H1 (cell line): ENCODE data around the gene IFTAP. TPM values are rescaled to one million over a fixed set of nuclear protein-coding genes. Genes with fewer than 3 reads are reported as not detected.

Source experiments
- CTCF ChIA-PET: fragments of 300-600 bp; sonication (Branson Sonifier 250); formaldehyde crosslinking; loops from one replicate; lab custom pipeline; 2021; ENCODE audit not compliant: partially characterized antibody; lab: Charles Lee
- POLR2A ChIA-PET: fragments of 300-600 bp; sonication (Branson Sonifier 250); formaldehyde crosslinking; loops from one replicate; lab custom pipeline; 2021; ENCODE audit warnings: inconsistent platforms; ENCODE audit not compliant: partially characterized antibody; lab: Charles Lee
- DNase-seq, 2 experiments: peaks; one replicate each; pipeline versions ENCODE4 v3.0.0 to v3.0.0-alpha.2; 2010 to 2022; ENCODE audit warnings: low spot score in 2 of 2, low read depth in 1 of 2, mixed read lengths in 1 of 2
- FAIRE-seq: peaks from 2 replicates; lab custom pipeline; 2011; peaks lifted over from hg19 to GRCh38; lab: Jason Lieb, UNC
- H2AFZ ChIP-seq: 2 replicates; pipeline ENCODE4 v1.8.1; 2012; ENCODE audit warnings: low read length, inconsistent platforms
- H2AK5ac ChIP-seq: 2 replicates; pipeline ENCODE4 v1.6.1; 2013; ENCODE audit warnings: low read depth, low read length
- H2BK120ac ChIP-seq: replicated peaks from 2 replicates; pipeline ENCODE3; 2013; ENCODE audit warnings: low read depth, low read length, inconsistent platforms
- H2BK12ac ChIP-seq: 2 replicates; pipeline ENCODE4 v1.6.1; 2013; ENCODE audit warnings: low read depth, low read length
- H2BK15ac ChIP-seq: 2 replicates; pipeline ENCODE4 v1.6.1; 2013; ENCODE audit warnings: low read length
- H2BK20ac ChIP-seq: 2 replicates; pipeline ENCODE4 v1.6.1; 2013; ENCODE audit warnings: low read length
- H2BK5ac ChIP-seq: 2 replicates; pipeline ENCODE4 v1.6.1; 2013; ENCODE audit warnings: low read depth, low read length
- H3K14ac ChIP-seq: 2 replicates; pipeline ENCODE4 v1.6.1; 2013; ENCODE audit warnings: inconsistent platforms; ENCODE audit not compliant: insufficient read length
- H3K18ac ChIP-seq: 2 replicates; pipeline ENCODE4 v1.6.1; 2013; ENCODE audit warnings: low read length; ENCODE audit errors: extremely low read depth
- H3K23ac ChIP-seq: 2 replicates; pipeline ENCODE4 v1.6.1; 2013; ENCODE audit warnings: inconsistent platforms; ENCODE audit not compliant: insufficient read length
- H3K23me2 ChIP-seq: 2 replicates; pipeline ENCODE4 v1.6.1; 2013; ENCODE audit warnings: low read depth, low read length
- H3K27ac ChIP-seq: 2 replicates; pipeline ENCODE4 v1.6.1; 2011; ENCODE audit warnings: low read depth, low read length, inconsistent platforms
- H3K27me3 ChIP-seq, 4 experiments: replicated peaks in 1 of 4; 1 replicate in 1 of 4; 2 replicates in 3 of 4; pipeline versions ENCODE4 v1.6.1 to v1.8.1; 2011 to 2013; ENCODE audit warnings: low read length in 3 of 4, mild to moderate bottlenecking in 3 of 4, inconsistent platforms in 2 of 4, mixed read lengths in 2 of 4, moderate library complexity in 1 of 4; ENCODE audit not compliant: control insufficient read depth in 3 of 4, insufficient read depth in 3 of 4; ENCODE audit errors: extremely low read depth in 1 of 4
- H3K36me3 ChIP-seq, 4 experiments: 2 replicates each; pipeline versions ENCODE4 v1.6.1 to v1.8.1; 2011 to 2013; ENCODE audit warnings: mild to moderate bottlenecking in 4 of 4, low read length in 3 of 4, moderate library complexity in 2 of 4, control low read depth in 1 of 4, inconsistent platforms in 1 of 4; ENCODE audit not compliant: insufficient read depth in 4 of 4, control insufficient read depth in 2 of 4
- H3K4ac ChIP-seq: replicated peaks from 2 replicates; pipeline ENCODE3; 2013; ENCODE audit warnings: low read length, low read depth, mixed read lengths, inconsistent platforms; ENCODE audit not compliant: insufficient read length
- H3K4me1 ChIP-seq, 4 experiments: replicated peaks in 1 of 4; 1 replicate in 1 of 4; 2 replicates in 3 of 4; pipeline versions ENCODE4 v1.6.1 to v1.8.1; 2011 to 2013; ENCODE audit warnings: low read length in 3 of 4, inconsistent platforms in 2 of 4, mixed read lengths in 1 of 4; ENCODE audit not compliant: insufficient read depth in 4 of 4, control insufficient read depth in 3 of 4
- H3K4me2 ChIP-seq, 2 experiments: 2 replicates each; pipeline versions ENCODE4 v1.6.1 to v1.8.1; 2011 to 2013; ENCODE audit warnings: low read depth in 2 of 2, low read length in 2 of 2, control low read depth in 1 of 2, inconsistent platforms in 1 of 2, mild to moderate bottlenecking in 1 of 2; ENCODE audit not compliant: insufficient read depth in 1 of 2
- H3K4me3 ChIP-seq, 4 experiments: fragments of 200-600, 300-600 bp in 1 of 4; sonication (generic), shearing (Covaris generic), sonication (Bioruptor Twin) in 1 of 4; 2 replicates each; pipeline versions ENCODE4 v1.5.1 to v1.8.1; 2011 to 2016; ENCODE audit warnings: low read length in 4 of 4, low read depth in 3 of 4, control low read depth in 2 of 4, inconsistent platforms in 2 of 4, mild to moderate bottlenecking in 2 of 4, mixed read lengths in 1 of 4, moderate library complexity in 1 of 4; ENCODE audit not compliant: insufficient read depth in 2 of 4; ENCODE audit errors: extremely low read depth in 1 of 4
- H3K56ac ChIP-seq: replicated peaks from 2 replicates; pipeline ENCODE3; 2013; ENCODE audit warnings: low read depth, mild to moderate bottlenecking, mixed read lengths, low read length, inconsistent platforms; ENCODE audit not compliant: insufficient read length
- H3K79me1 ChIP-seq: 2 replicates; pipeline ENCODE4 v1.6.1; 2013; ENCODE audit warnings: low read depth, low read length, control low read depth
- H3K79me2 ChIP-seq, 2 experiments: 2 replicates each; pipeline versions ENCODE4 v1.6.1 to v1.8.1; 2012 to 2013; ENCODE audit warnings: low read length in 2 of 2, mild to moderate bottlenecking in 2 of 2, inconsistent platforms in 1 of 2; ENCODE audit not compliant: insufficient read depth in 2 of 2, control insufficient read depth in 1 of 2
- H3K9ac ChIP-seq, 4 experiments: replicated peaks in 1 of 4; 1 replicate in 1 of 4; 2 replicates in 3 of 4; pipeline versions ENCODE4 v1.6.1 to v1.8.1; 2011 to 2013; ENCODE audit warnings: low read depth in 3 of 4, low read length in 3 of 4, control low read depth in 2 of 4, mild to moderate bottlenecking in 2 of 4, moderate library complexity in 2 of 4, inconsistent platforms in 1 of 4; ENCODE audit errors: extremely low read depth in 1 of 4
- H3K9me3 ChIP-seq, 2 experiments: 2 replicates each; pipeline versions ENCODE4 v1.6.1 to v1.8.1; 2012 to 2013; ENCODE audit warnings: mild to moderate bottlenecking in 2 of 2, moderate library complexity in 2 of 2, control low read depth in 1 of 2, inconsistent platforms in 1 of 2, low read depth in 1 of 2, low read length in 1 of 2, mixed read lengths in 1 of 2; ENCODE audit not compliant: insufficient read depth in 2 of 2
- H4K20me1 ChIP-seq, 2 experiments: replicated peaks in 1 of 2; 2 replicates each; pipeline versions ENCODE3 to v1.8.1; 2011 to 2013; ENCODE audit warnings: inconsistent platforms in 2 of 2, low read length in 2 of 2, mild to moderate bottlenecking in 1 of 2; ENCODE audit not compliant: insufficient read depth in 2 of 2, control insufficient read depth in 1 of 2
- H4K5ac ChIP-seq: 2 replicates; pipeline ENCODE4 v1.6.1; 2013; ENCODE audit warnings: low read length, low read depth, mixed read lengths, inconsistent platforms; ENCODE audit not compliant: insufficient read length
- H4K8ac ChIP-seq: 2 replicates; pipeline ENCODE4 v1.8.0; 2013; ENCODE audit warnings: mild to moderate bottlenecking, moderate library complexity, low read length, inconsistent platforms; ENCODE audit not compliant: insufficient read depth; ENCODE audit errors: extremely low read depth
- H4K91ac ChIP-seq: replicated peaks from 2 replicates; pipeline ENCODE3; 2013; ENCODE audit warnings: low read length, mixed read lengths, inconsistent platforms; ENCODE audit not compliant: insufficient read length
- JUND ChIP-seq: IDR thresholded peaks from 2 replicates; pipeline ENCODE4 v1.6.1; 2011; ENCODE audit warnings: mild to moderate bottlenecking, improper control_type of control experiment, low read length
- KDM1A ChIP-seq: fragments of 200-600, 300-600 bp; sonication (generic); IDR thresholded peaks from 2 replicates; pipeline ENCODE4 v1.7.1; 2016; ENCODE audit warnings: mild to moderate bottlenecking, low read length, borderline replicate concordance
- MAFK ChIP-seq: IDR thresholded peaks from 2 replicates; pipeline ENCODE4 v1.6.1; 2012; ENCODE audit warnings: low read depth, mild to moderate bottlenecking, improper control_type of control experiment, low read length
- POLR2A ChIP-seq, 2 experiments: IDR thresholded peaks; 1 replicate in 1 of 2; 2 replicates in 1 of 2; pipeline ENCODE4 v1.6.1; 2011; ENCODE audit warnings: low read depth in 2 of 2, low read length in 2 of 2, mild to moderate bottlenecking in 2 of 2; ENCODE audit errors: control extremely low read depth in 1 of 2
- RFX5 ChIP-seq: IDR thresholded peaks from 2 replicates; pipeline ENCODE4 v1.6.1; 2011; ENCODE audit warnings: low read depth, low read length, improper control_type of control experiment, borderline replicate concordance
- TBP ChIP-seq: IDR thresholded peaks from 2 replicates; pipeline ENCODE4 v1.6.1; 2011; ENCODE audit warnings: low read depth, low read length, improper control_type of control experiment
- TCF12 ChIP-seq: IDR thresholded peaks from 2 replicates; pipeline ENCODE4 v1.6.1; 2011; ENCODE audit warnings: low read depth, mild to moderate bottlenecking, low read length
- WGBS, 2 experiments: shearing (Covaris generic) in 1 of 2; methylation state at CpG; one replicate each; pipeline versions ENCODE4 v1.1.6 to v1.1.7; 2013 to 2015; ENCODE audit warnings: low lambda C conversion rate in 2 of 2, mixed read lengths in 2 of 2, inconsistent platforms in 1 of 2, low coverage in 1 of 2, missing lambda C conversion rate in 1 of 2; ENCODE audit not compliant: insufficient replicate concordance in 2 of 2, insufficient coverage in 1 of 2, insufficient read length in 1 of 2; ENCODE audit errors: extremely low coverage in 1 of 2, missing lambda C conversion rate in 1 of 2; 5-methylcytosine and 5-hydroxymethylcytosine counted together
- polyA plus RNA-seq, 7 experiments: library from polyadenylated mRNA; depleted of rRNA in 3 of 7; stranded (reverse) in 5 of 7; unstranded in 2 of 7; fragments of >200 nt in 5 of 7; fragments of 200-250 nt in 2 of 7; gene quantifications; 1 replicate in 5 of 7; 2 replicates in 1 of 7; 4 replicates in 1 of 7; pipeline versions ENCODE4 v1.2.1 to v1.2.3, GENCODE V29; 2011 to 2013; ENCODE audit warnings: missing spikeins in 2 of 7, mixed read lengths in 2 of 7
- total RNA-seq: library from RNA; stranded (reverse); fragmentation: NEBNext Ultra II Directional; extraction: Animal tissue kit (Norgen Biotek cat#: 25700); gene quantifications from 2 replicates; pipeline ENCODE4 v1.2.1, GENCODE V29; 2021

IFTAP gene
- total and polyA plus RNA-seq, 2 of the 8 experiments (the other 6 are each of a cell fraction or from before 2014, with no cell fraction given): 21.2 to 23.9 TPM

DNA sequence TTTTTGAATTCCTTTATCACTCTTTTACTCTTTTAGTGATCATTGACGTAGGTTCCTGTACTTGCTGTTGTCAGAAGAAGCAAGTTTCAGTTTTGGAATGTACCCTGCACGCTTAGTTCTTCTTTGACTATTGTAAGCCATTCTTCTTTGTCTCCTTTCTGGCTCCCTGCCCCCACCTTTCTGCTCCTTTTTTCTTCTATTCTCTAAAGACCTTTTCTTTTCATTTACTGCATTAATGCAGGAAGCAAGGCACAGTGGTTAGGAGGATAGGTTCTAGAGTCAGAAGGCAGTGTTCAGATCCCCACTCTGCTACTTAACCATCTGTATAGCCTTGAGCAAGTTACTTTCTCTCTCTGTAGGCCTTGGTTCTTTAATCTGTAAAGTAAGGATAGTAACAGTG is 37.5 kb downstream of the IFTAP start:
- 79% methylated on average over 2 of the region's 2 CpGs; no CpG with 5 or more reads in 1 of the 2 experiments for WGBS, 2 experiments
- no peaks in the 10 kb centered on the region for H3K36me3 ChIP-seq
- no peaks in the 10 kb centered on the region for H3K79me1 ChIP-seq
- TF ChIP-seq KDM1A: no peak
- no peak for TF ChIP-seq RFX5
- no peak for TF ChIP-seq TCF12
- TF ChIP-seq JUND: no peak
- TF ChIP-seq TBP: no peak
- no peak for TF ChIP-seq MAFK
- no peak for TF ChIP-seq POLR2A (IDR thresholded peaks at IDR 0.05; ENCODE audit: control extremely low read depth in 1 of 2, low read depth in 2 of 2, low read length in 2 of 2)
- H2BK5ac ChIP-seq: no peak overlapping the region
- H2AK5ac ChIP-seq: no peak overlapping the region
- no peak overlapping the region for H4K91ac ChIP-seq
- no peak overlapping the region for H3K4me2 ChIP-seq
- no peak overlapping the region for H3K56ac ChIP-seq
- no peaks in the 10 kb centered on the region for H3K23me2 ChIP-seq
- no peak overlapping the region for H3K4ac ChIP-seq
- H2BK120ac ChIP-seq: no peak overlapping the region
- POLR2A ChIA-PET: no interaction called here
- H2BK20ac ChIP-seq: no peak overlapping the region
- no peak overlapping the region for H2BK15ac ChIP-seq
- H4K8ac ChIP-seq: no peak overlapping the region
- H3K4me1 ChIP-seq: no peaks in the 10 kb centered on the region
- no peak overlapping the region for H3K18ac ChIP-seq
- FAIRE-seq (no peak), DNase-seq (no peak)
- H4K20me1 ChIP-seq: no peaks in the 10 kb centered on the region
- no peaks in the 10 kb centered on the region for H3K9me3 ChIP-seq
- H2AFZ ChIP-seq: no peak overlapping the region
- H3K27me3 ChIP-seq: no peaks in the 10 kb centered on the region
- H3K23ac ChIP-seq: no peak overlapping the region
- H2BK12ac ChIP-seq: no peak overlapping the region
- no peak overlapping the region for H3K9ac ChIP-seq
- H3K79me2 ChIP-seq: no peaks in the 10 kb centered on the region
- CTCF ChIA-PET: no interaction called here
- H3K27ac ChIP-seq: no peak overlapping the region
- H3K14ac ChIP-seq: no peak overlapping the region
- no peak overlapping the region for H4K5ac ChIP-seq
- no peak overlapping the region for H3K4me3 ChIP-seq
